GM15510 (cell line): ENCODE data around the gene RUNX3.

Source experiments
- POLR2A ChIP-seq: IDR thresholded peaks from 3 replicates; pipeline ENCODE4 v1.6.1; 2011; ENCODE audit warnings: borderline replicate concordance; ENCODE audit not compliant: insufficient read length; ENCODE audit errors: extremely low read depth

Gene RUNX3

DNA sequence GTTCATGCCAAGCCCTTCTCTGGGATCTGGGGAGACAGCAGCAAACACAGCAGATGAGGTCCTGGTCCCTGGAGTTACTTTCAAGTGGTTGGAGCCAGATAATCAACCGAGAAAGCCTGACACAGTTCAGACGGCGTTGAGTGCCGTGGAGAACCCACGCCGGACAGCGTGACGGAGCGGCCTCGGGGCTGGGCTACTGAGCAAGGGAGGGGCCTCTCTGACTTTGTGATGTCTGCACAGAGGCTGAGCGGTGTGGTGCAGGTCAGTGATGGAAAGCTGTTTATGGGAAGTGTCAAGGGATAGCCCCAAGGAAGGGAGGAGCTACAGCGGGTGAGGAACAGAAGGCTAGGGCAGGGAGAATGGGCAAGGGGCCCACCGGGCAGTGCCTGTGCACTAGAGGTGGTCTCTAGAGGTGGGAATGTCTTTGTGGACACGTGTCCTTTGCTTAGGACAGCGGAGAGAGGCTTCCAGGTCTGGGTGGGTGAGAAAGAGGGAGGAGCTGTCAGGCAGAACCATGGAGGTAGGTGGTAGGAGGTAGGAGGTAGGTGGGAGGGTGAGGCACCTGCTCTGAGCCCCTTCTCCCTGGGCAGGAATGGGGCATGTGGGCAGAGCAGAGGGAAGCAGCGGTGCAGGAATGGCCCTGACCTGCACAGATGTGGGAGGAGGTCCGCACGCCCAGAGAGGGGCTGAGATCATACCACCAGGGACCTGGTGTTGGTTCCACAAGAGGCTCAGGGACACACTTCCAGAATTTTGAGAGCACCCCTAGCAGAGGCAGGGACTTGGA, 62.8 kb downstream of the RUNX3 start:
- TF ChIP-seq POLR2A: no peak

DNA sequence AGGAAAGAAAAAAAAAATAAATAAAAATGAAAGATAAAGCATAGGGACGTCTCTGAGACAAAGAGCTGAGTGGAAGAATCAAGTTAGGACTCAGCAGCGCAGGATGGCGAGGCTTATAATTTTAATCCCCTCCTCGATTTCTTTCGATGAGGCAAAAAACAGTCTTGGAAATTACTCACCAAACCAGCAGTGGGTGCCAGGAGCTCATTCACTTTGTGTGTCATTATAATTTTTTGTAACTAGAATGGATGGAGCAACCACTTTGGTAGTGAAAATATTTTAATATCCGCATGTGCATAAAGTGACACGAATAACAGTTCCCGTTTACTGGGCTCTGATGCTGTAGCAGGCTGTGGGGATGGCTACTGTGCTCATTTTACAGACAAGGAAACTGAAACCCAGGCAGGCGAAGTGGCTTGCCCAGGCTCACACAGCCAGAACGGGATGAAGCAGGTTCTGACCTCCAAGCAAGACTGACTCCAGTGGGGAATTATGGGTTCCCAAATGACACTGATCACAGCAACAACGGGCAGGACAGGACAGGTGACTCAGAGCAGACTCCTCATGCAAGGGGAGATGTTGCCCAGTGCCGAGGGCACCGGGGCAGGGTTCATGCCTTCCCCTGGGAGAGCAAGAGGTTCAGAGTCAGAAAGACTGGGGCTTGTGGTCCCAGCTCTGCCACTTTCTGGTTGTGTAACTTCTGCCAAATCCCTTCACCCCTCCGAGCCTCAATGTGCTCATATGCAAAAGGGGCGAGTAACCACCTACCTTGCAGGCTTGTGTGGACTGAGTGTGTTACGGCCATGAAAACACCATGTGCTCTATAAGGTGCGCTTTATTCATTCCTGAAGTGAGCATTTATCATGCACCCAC, 63.6 kb downstream of the RUNX3 start:
- TF ChIP-seq POLR2A: no peak

DNA sequence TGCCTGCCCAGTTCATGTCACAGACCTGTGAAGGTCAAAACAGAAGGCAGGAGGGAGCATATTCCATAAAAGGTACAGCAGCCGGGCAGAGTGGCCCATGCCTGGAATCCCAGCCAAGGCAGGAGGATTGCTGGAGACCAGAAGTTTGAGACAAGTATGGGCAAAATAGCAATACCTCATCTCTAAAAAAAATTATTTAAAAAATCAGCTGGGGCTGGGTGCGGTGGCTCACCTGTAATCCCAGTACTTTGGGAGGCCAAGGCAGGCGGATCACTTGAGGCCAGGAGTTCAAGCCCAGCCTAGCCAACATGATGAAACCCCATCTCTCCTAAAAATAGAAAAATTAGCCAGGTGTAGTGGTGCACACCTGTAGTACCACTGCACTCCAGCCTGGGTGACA, 64.5 kb downstream of the RUNX3 start:
- TF ChIP-seq POLR2A: no peak

DNA sequence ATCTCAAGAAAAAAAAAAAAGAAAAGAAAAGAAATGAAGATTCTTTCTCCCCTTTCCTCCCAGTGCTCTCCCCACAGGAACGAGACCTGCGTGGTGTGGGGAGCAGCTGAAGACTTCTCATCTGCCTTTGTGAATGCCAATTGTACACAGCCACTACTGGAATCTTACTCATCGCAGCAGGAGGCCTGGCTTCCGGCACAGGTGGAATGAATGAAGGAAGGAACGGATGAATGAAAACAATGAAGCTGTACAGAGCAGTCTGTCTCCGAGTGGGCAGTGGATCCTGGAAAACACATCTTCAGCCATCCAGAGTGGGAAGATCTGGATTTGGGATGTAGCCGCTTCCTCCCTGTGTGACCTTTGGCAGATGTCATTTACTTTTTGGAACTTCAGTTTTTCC, 64.9 kb downstream of the RUNX3 start:
- no peak for TF ChIP-seq POLR2A

DNA sequence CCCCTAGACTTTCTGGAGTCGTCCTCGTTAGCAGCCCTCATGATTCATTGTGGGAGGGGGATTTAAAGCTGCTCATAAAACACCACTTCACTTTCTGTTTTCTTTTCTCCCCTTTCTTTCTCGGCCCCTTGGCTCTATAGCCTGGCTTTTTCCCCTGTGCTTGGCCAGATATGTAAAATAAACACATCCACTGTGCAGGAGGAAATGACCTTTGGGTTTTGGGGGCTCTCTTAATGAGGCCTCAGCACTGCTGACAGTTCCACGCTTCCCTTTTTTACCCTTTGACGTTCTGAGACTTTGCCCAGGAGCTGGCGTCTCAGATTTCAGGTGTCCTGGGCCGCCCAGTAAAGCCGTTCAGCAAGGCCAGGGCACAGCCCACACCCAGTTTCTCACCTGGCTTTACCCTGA, 65.7 kb downstream of the RUNX3 start:
- TF ChIP-seq POLR2A: no peak

DNA sequence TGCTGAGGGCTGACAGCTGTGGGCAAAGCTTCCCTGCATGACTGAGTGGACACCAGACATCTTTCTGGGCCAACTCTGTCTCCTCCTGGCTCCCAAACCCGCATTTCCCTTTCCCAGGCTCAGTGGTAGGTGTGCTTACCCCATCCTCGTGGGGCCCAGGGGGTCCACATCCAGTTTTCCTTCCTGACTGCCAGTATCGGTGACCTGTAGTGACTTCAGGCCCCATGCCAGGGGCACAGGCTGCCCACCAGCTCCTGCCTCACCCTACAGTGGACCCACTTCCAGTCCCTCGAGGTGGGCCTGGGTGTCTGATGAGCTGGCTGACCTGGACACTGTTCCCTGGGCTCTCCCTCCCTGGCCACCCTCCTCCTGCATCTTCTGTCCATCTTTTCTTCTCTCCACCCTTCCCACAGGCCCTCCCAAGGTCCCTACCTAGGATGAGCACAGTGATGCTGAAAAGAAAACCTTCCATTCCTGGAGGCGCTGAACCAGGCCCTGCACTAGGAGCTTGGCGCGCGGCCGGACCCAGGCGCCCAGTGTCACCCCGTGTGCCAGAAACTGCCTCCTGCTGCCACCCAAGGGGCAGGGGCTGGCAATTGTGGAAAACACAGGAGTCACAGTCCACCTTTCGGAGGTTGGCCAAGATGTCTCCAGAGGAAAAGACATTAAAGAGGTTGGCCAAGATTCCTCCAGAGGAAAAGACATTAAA, 67.1 kb downstream of the RUNX3 start:
- no peak for TF ChIP-seq POLR2A

DNA sequence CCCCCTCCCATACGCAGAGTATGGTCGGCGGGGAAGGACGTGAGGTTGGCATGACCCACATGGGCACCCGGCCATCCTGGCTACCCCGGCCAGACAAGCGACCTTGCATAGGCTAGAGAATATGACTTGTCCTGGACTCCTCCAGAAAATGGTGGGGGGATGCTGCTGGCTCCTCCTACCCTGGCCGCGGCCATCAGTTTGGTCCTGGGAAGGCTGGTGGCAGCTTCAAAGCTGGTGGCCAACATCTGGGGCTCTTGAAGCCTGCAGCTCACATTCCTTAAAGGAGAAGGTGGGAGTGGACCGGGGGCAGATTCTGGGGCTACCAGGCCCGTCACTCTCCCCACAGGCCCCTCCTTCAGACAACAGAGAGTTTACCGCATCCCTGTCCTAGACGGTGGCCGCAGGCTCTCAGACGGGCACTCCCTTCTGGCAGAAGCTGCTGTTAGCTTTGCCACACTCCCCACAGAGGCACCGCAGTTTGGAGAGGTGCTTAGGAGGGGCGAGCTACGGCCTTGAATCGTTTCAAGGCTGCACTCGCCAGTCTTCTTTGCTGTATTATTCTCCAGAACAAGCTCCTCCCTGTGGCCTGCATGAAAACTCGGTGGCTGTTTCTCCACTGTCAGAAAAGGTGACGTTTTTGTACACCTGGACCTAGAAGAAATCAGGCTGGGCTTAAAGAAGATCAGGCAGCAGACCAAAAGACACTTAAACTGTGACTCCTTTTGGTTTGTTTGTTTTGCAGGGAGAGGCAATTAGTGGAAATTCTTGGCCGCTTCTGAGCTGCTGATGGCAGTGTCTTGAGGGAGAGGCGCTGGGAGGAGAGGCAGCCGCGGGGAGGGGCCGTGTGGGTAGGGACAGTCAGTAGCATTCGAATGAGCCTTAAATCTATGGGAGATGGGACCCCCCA, 68.0 kb downstream of the RUNX3 start:
- no peak for TF ChIP-seq POLR2A

DNA sequence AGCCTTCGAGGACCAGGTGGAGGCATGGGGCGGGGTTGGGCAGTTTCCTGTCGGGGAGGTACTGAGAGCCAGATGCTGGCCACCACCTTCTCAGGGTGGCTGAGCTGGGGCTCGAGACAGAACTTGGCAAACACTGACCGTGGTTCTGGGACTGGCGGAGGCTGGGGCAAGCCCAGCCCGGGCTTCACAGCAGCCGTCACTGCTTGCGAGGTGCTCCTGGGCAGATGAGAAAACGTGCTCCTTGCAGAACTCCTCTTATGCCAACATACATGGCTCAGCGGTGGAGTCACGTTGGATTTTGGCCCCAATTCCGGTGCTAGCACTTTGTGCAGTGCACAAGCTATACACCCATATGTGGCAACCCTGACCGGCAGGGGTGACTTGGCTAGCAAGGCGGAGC, 69.2 kb downstream of the RUNX3 start:
- TF ChIP-seq POLR2A: no peak

DNA sequence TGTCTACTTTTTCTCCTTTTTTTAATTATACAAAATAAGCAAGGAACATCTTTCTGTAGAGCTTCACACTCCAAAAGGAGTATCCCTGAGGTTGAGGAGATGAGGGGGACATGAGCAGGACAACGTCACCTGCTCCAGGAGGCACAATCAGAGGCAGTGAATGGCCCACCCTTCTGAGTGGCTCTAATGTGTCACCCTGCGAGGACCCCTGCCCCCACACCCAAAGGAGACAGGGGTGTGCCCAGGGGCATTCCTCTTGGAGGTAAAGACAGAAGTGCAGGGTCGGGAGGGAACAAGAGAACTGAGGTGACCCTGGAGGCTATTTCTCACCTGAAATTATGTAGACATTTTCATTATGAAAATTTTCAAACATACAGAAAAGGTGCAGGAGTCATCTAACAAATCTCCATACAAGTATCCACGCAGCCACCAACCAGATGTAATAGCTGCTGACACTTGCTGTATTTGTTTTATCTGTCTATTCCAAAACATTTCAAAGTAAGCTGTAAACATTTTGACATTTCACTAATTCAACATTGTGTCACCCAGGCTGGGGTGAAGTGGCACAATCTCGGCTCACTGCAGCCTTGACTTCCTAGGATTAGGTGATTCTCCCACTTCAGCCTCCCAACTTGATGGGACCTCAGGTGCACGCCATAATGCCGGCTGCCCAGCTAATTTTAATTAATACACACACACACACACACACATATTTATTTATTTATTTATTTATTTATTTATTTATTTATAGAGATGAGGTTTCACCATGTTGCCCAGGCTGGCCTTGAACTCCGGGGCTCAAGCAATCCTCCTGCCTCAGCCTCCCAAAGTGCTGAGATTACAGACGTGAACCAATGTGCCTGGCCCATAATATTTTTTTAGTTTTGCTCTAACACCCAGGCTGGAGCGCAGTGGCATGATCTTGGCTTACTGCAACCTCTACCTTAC, 70.7 kb downstream of the RUNX3 start:
- no peak for TF ChIP-seq POLR2A

DNA sequence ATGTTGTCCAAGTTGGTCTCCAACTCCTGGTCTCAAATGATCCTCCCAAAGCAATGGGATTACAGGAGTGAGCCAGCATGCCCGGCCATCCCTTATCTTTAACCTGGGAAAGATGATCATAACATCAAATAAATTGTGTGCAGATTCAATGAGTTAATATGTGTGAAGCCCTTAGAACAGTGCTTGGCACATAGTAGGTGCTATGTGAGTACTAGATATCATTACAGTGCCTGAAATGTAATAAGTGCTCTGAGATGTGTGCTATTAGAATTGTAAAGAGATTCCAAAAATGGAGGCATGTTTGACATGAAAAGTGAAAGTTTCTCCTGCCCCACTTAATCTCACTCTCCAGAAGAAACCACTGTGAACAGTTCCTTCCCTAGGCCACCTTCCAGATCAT, 71.8 kb downstream of the RUNX3 start:
- TF ChIP-seq POLR2A: no peak

DNA sequence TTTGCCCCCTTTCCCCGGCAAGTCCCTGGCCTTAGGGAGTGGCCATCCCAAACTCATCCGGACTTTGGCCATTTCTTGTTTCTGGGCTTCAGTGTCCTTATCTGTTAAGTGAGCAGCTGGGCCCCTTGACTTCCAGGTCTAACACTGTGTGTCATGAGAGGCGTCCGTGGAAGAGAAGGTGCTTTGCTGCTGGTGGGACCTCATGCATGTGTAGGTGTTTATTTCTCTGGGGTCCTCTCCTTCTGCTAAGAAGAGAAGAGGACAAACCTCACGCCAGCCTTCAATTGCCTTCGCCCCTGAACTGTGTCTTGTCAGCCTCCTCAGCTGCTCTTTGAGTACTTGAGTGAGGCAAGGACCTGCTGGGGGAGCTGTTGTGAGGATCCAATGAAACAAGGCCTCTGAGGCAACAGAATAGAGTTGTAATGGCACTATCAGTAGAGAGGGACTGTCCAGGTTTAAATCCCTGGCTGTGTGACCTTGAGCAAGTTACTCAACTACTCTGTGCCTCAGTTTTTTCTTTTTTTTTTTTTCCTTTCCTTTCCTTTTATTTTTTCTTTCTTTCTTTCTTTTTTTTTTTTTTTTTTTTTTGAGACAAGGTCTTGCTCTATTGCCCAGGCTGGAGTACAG, 72.5 kb downstream of the RUNX3 start:
- no peak for TF ChIP-seq POLR2A

DNA sequence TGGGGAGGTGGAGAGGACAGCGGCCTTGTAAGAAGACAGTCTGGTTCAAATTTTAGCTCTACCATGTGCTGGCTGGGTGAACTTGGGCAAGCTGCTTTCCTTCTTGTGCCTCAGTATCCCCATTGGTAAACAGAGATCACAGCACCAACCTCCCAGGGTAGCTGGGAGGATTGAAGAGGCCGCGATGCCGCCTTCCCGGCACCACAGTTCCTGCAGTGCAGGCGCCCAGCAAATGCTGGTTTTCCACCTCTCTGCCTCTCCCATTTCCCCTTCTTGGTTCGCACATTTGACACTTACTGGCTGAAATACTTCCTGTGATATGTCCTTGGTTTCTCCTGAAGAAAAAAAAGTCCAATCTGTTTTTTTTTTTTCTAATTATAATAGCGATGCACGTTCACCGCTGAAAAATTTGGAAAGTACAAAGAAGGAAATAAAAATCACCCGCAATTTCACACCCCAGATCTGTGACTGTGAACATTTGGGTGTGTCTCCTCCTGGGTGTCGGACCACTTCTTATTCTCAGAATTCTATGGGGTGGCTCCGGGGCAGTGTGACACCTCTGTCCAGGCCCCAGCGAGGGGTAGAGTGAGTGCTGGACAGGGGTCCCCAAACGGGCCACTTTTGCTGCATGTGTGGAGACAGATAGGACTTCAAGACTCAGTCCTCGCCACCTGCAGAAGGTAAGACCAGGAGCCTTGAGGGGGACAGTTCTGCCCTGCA, 73.1 kb downstream of the RUNX3 start:
- no peak for TF ChIP-seq POLR2A
